DMS153 treated with DMSO at 0.1 percent for 48 hours (cell line): Measurements from ENCODE around the gene KIDINS220.
A peak's percentile ranks its signal among the peaks of the same experiment; 100 is the strongest.

Experiments used
- DNase-seq: peaks from one replicate; lab custom pipeline; 2025; ENCODE audit not compliant: unreplicated experiment; lab: John Stamatoyannopoulos, UW

The KIDINS220 gene

GRCh38 chr2:8836971-8837794 lies at the start of gene KIDINS220:
Gene KIDINS220 (minus strand): TSS chr2:8837613. CDS start chr2:8827093, 10,520 bp downstream.
- DNase-seq, result peak; percentile 55

DNA sequence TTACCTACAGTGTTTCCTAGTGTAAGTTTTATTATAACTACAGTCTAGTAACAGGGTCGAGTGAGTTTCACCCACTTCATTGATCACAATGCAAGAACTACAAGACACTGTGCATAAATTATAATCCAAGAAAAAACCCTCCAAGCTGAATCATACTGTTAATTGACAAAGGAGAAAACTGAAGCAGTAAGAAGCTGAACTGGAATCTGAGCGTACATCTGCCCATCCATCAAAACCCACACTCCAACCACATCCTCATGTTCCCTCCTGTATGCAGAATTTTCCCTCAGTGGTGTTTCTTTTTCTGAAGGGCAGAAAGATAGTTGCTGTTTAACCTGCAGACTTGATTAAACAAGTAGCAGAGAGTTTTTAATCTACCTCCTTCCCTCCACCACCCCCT lies 49.5 kb upstream of the KIDINS220 start:
- no peak for DNase-seq

GRCh38 chr2:8886202-8886518 lies 48.7 kb upstream of the KIDINS220 start:
- DNase-seq, result no peak

GRCh38 chr2:8885449-8886201 lies 48.2 kb upstream of the KIDINS220 start:
- DNase-seq, result no peak

DNA sequence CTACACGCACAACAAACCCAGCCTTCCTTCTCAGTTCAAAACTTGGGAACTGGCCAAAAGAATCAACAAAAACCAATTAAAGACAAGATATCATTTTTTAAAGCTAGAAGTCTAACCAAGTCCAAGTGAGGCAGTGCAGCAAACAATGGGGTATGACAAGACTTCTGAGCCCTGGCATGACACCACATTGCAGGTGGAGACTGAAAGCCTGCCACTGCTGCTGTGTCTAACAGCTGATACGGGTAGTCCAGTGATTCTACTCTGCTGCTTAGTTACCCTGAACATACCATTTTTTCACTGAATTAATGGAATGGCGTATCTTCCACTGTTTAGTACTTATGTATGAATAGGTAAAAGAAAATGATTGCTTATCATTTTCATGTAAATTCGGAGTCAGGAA lies 47.4 kb upstream of the KIDINS220 start:
- no peak for DNase-seq

DNA sequence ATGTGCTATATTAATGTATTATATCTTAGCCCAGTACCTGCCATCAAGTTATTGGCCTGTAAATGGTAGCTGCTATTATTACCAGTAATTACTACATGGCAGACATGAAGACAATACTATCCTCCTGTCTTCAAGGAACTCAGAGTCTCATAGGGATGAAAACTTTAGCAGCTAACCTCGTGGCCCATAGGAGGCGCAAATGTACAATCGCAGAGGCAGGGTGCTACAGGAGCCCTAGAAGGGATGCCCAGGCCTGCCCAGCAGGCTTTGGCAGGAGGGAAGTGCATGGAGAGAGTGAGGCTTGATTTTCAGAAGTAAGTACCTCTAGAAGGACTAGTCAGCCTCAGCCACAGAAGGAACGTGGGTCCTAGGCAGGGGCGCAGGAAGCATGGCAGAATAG lies 44.7 kb upstream of the KIDINS220 start:
- no peak for DNase-seq

DNA sequence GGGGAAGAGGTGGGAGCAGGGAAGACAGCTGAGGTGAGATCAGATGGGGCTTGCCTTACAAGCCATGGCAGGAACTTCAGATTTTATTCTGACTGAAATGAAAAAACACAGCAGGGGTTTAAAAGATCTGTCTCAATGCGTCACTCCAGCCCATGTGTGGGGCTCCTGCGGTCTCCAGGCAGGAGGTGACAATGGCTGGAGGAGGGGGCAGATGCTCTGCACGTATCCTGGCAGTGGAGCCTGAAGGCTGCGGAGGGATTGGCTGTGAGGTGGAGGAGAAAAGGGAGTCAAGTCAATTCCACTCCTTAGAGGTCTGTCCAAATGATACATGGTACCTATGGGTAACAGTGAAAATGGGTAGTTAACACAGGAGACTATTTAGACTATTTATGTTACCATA lies 40.5 kb upstream of the KIDINS220 start:
- no peak for DNase-seq

GRCh38 chr2:8877332-8877731 lies 39.9 kb upstream of the KIDINS220 start:
- DNase-seq, result no peak

DNA sequence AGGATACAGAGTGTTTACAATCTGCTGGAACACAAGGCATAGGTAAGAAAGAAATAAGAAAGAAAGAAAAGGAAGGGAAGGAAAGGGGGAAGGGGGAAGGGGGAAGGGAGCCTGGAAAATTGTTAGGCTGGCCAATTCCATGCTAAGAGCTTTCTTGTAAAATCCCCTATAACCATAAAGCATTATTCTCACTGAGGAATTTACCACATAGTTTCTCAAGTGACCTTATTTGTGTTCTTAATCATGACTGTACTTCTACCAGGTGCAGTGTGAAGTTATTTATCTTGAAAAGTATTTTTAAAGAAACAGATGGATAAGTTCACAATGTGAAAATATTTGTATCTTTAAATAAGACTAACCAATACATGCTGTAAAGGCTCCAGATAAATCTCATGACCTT lies 39.2 kb upstream of the KIDINS220 start:
- DNase-seq, result no peak

DNA sequence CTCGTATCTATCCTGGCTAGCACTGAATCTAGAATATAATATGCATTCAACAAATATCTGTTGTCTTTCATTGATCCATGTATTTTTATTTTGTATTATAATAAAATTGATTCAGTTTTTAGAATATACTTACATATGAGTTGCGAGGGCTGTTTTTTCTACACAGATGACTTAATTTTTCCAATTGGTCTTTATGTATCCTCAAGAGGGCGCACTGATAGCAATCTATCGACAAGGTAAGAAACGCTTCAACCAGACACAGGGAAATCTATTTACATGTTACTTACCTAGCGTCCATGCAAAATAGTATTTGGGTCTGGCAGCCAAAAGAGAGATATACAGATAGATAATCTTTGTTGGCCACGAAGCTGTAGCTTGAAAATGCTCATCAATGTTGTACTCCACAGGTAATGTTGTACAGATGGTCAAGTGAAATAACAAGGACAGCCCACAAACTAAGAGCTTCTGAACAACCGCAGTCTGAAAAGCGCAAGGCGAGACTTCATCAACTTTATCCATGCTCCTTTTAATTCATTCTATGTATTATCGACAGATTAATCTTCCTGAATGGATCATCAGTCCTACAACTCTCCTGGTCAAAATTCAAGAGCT lies 35.5 kb upstream of the KIDINS220 start:
- peak; percentile 77 for DNase-seq

DNA sequence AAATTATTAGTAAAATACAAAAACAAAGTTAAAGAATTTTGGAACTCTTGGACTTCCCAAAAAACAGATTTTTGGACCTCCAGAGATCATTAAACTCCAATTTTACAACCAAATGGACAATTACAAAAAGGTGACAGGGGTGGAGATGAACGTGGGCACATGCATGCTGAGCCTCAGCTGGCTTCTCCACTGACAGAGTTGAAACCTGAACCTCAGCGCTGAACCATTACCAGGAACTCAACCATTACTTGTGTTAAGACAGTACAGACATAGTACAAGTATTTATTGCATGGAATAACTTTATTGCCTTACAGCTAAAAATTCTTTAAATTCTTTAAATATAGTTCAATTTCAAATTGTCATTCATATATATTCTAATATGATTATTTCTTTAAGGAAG lies 33.0 kb upstream of the KIDINS220 start:
- no peak for DNase-seq

- no peak for DNase-seq
Observed at GRCh38 chr2:8867363-8867762, 29.9 kb upstream of the KIDINS220 start.

DNA sequence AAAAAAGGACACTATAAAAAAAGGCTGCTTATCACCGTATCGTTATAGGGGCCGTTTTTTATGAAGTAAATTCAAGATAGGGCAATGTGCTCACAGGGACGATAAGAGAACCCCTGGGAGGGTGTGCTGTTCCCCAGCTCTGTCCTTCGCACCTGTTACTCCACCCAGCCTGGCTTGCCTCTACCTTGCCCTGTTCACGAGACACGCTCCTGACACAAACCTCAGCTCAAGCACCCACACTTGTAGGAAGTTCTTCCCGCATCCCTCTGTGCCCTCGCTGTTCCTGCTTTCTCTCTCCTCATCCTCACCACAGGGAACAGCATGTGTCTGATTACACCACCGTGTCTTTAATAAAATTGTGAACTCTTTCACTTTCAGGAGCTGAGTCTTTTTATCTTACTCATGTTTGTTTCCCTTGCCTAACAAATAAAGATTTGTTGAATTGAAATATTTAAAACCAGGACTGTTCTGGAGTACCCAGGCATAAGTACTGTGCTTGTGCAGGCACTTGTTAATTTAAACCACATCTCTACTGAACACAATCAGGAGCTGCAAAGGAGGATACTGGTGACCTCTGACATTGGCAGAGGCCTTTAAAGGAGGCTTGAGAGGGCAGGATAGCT lies 26.0 kb upstream of the KIDINS220 start:
- DNase-seq, result no peak

- no peak for DNase-seq
Observed at GRCh38 chr2:8862230-8862629, 24.8 kb upstream of the KIDINS220 start.

DNA sequence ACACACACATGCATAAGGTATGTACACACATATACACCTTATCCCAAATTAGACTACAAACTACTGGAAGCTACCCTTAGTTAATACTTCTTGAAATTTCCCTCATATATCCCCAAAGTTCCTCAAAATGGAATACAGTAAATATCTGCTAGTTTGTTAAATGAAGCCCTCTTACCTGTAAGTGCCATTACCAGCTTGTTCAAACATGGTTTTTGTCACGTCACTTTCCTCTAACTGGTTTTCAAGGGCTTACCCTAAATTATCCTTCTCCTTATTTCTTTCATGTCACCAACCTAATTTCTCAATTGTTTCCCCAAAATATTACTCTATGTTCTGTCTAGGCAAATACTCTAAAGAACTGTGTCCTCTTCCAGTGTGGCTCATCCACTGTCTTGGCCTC lies 24.4 kb upstream of the KIDINS220 start:
- no peak for DNase-seq

DNA sequence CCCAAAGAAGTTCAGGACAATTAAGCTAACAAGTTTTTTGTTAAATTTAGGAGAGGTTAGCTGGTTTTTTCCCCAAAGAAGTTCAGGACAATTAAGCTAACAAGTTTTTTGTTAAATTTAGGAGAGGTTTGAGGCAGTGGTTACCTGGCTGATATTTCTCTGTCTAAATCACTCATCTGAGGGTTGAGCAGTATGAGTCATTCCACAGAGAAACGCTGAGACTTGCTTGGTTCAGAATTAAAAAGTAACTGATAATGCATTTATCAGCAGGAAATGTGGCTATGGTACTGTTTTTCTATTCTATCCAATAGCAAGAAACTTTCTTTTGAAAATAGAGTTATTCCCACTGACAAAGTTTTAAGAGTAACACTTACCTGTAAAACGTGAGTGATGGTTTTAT lies 22.8 kb upstream of the KIDINS220 start:
- DNase-seq, result no peak

- DNase-seq, result no peak
Observed at GRCh38 chr2:8858910-8859309, 21.5 kb upstream of the KIDINS220 start.

- DNase-seq, result no peak
Observed at GRCh38 chr2:8858264-8858663, 20.9 kb upstream of the KIDINS220 start.

GRCh38 chr2:8857709-8858108 lies 20.3 kb upstream of the KIDINS220 start:
- no peak for DNase-seq

DNA sequence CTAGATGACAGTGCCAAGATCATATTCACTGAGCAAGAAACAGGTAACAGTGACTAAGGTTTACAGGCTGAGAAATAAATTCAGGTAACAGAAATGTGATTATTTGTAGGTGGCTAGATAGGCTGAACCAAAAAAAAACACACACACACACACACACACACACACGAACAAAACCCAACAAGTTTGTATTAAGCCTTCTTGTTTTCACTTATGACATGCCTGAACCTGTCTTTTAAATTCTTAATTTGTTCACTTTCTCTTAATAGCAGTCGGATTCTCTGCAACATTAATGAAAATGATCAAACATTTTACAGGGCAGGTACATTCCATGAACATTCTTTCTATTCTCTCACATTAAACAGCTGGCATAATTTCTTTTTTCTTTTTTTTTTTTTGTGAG lies 18.8 kb upstream of the KIDINS220 start:
- no peak for DNase-seq

- no peak for DNase-seq
Observed at GRCh38 chr2:8855010-8855409, 17.6 kb upstream of the KIDINS220 start.

DNA sequence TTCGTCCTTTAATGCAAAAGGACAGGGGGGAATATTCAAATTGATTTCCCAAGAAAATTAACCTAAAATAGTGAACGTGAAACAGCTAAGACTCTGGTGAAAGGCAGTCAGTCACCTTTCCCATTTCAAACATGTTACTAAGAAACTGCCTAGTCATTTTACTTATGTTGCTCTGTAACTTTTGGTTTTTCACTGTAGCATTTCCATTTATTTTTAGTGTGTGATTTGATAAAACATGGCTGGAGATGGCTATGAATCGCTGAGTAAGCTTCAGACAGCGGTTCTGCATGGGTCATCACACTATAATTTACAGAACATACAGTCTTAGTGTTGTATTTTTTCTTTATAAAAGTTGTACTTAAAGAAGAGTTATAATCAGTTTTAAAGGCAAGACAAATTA lies 16.0 kb upstream of the KIDINS220 start:
- DNase-seq, result no peak
